ENCODE data around the gene CSNK2A2. TPM values are rescaled to one million over a fixed set of nuclear protein-coding genes. Genes with fewer than 3 reads are reported as not detected.

The CSNK2A2 gene
- total RNA-seq, 6 experiments from 2014 or later, result 24.4 to 29.5 (median 26.8) TPM

- H3K9me3 ChIP-seq, result no peaks in the 10 kb centered on the region
- intact Hi-C loops (cut with DNase I), result no loop called here
- ATAC-seq (no peak), DNase-seq (no peak)
- TF ChIP-seq POLR2A (IDR thresholded peaks at IDR 0.05) (no peak), CTCF (IDR thresholded peaks at IDR 0.05) (no peak)
- no peaks in the 10 kb centered on the region for H3K27me3 ChIP-seq
- WGBS (ENCODE audit: insufficient coverage, low coverage, low lambda C conversion rate, missing lambda C conversion rate), result 67% methylated on average over 2 of the region's 3 CpGs
- H3K27ac ChIP-seq, result no peak overlapping the region
- H3K4me1 ChIP-seq, result peaks cover 0 to 4% (median 0%) of the 10 kb centered on the region in 4 donors
- H3K4me3 ChIP-seq, result no peak overlapping the region
- H3K36me3 ChIP-seq, result peaks cover 0 to 62% (median 15%) of the 10 kb centered on the region in 4 donors
These were observed 3.1 kb downstream of the CSNK2A2 start for GRCh38 chr16:58194790-58195189.

GRCh38 chr16:58187665-58188421 is 10.1 kb downstream of the CSNK2A2 start:
- peaks cover 0 to 53% (median 28%) of the 10 kb centered on the region in 4 donors for H3K36me3 ChIP-seq
- intact Hi-C loops (cut with DNase I), result no loop called here
- H3K27me3 ChIP-seq, result no peaks in the 10 kb centered on the region
- H3K4me3 ChIP-seq, result no peak overlapping the region
- ATAC-seq, result no peak
- no peak for DNase-seq
- no peak for TF ChIP-seq CTCF (IDR thresholded peaks at IDR 0.05)
- peaks cover 0 to 13% (median 0%) of the 10 kb centered on the region in 4 donors for H3K4me1 ChIP-seq
- H3K9me3 ChIP-seq, result no peaks in the 10 kb centered on the region
- 77% methylated on average over 5 of the region's 10 CpGs for WGBS (ENCODE audit: insufficient coverage, low coverage, low lambda C conversion rate, missing lambda C conversion rate)
- no peak overlapping the region for H3K27ac ChIP-seq

- no peak for DNase-seq
- TF ChIP-seq POLR2A (IDR thresholded peaks at IDR 0.05) (no peak), CTCF (IDR thresholded peaks at IDR 0.05) (no peak)
- no peaks in the 10 kb centered on the region for H3K27me3 ChIP-seq
- no peak overlapping the region for H3K4me3 ChIP-seq
- intact Hi-C loops (cut with DNase I), result no loop called here
- no peak overlapping the region for H3K27ac ChIP-seq
- ATAC-seq, result peak in 1 of 4 donors; percentile 37
- peaks cover 0 to 51% (median 23%) of the 10 kb centered on the region in 4 donors for H3K36me3 ChIP-seq
- H3K9me3 ChIP-seq, result no peaks in the 10 kb centered on the region
- H3K4me1 ChIP-seq, result peaks cover 0 to 13% (median 0%) of the 10 kb centered on the region in 4 donors
These were observed 10.8 kb downstream of the CSNK2A2 start for GRCh38 chr16:58187092-58187491.

- Histone ChIP-seq H3K4me1 (peaks cover 0 to 13% (median 0%) of the 10 kb centered on the region in 4 donors), H3K27ac (no peak overlapping the region), H3K9me3 (no peaks in the 10 kb centered on the region), H3K27me3 (no peaks in the 10 kb centered on the region), H3K4me3 (no peak overlapping the region), H3K36me3 (peaks cover 3 to 44% (median 20%) of the 10 kb centered on the region in 4 donors)
- peak in 1 of 4 donors; percentile 67 for ATAC-seq
- intact Hi-C loops (cut with DNase I), result no loop called here
- TF ChIP-seq CTCF (IDR thresholded peaks at IDR 0.05) (no peak), POLR2A (IDR thresholded peaks at IDR 0.05) (no peak)
- 76% methylated on average over 6 of the region's 6 CpGs for WGBS (ENCODE audit: insufficient coverage, low coverage, low lambda C conversion rate, missing lambda C conversion rate)
- DNase-seq, result no peak
These were observed 11.5 kb downstream of the CSNK2A2 start for GRCh38 chr16:58186176-58186944.

Measured in right lobe of liver (tissue), 6 donors.